Stimulated activated CD8-positive, alpha-beta memory T cell treated with anti-CD3 and anti-CD28 coated beads, Interleukin-15, amount 100 ng/mL, for 4 hours (primary cell): Measurements from ENCODE around the gene ARHGEF26.
"Not testable (repeated sequence)": the region's sequence is repeated elsewhere in the genome, so short reads cannot be mapped to it uniquely, and the experiment has no call there.

Experiments used
- DNase-seq, 2 donors: peaks; one replicate each; pipeline ENCODE4 v3.0.0-alpha.2; 2020; ENCODE audit warnings: low read depth in 2 of 2

ARHGEF26 gene

GRCh38 chr3:154120961-154121700 lies at the start of gene ARHGEF26:
ARHGEF26 (plus strand) TSS chr3:154121390; CDS start chr3:154121993, 603 bp downstream.
- peak; percentile 43 to 64 for DNase-seq

- no peak for DNase-seq
Observed at GRCh38 chr3:154074966-154075365, 46.2 kb upstream of the ARHGEF26 start.

- DNase-seq = no peak
Observed at GRCh38 chr3:154078672-154079071, 42.5 kb upstream of the ARHGEF26 start.

GRCh38 chr3:154081305-154081704 lies 39.9 kb upstream of the ARHGEF26 start:
- DNase-seq = no peak

DNA sequence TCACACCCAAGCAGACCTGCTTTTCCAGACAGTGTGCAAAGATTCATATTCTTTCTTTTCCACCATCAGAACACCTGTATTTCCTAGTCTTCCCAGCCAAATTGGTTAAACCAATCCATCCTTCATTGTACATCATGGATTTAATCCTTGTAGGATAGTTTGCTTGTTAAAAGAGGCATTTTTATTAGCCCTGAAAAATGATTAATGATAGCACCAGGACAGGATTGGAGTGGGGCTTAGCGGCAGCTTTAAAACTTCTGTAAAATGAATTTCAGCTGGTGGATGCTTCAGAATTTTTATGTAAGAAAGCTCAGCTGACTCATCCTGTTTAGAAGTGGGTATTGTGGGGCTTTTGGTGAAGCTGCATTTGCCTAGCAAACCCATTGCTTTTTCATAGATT lies 36.1 kb upstream of the ARHGEF26 start:
- no peak for DNase-seq

DNA sequence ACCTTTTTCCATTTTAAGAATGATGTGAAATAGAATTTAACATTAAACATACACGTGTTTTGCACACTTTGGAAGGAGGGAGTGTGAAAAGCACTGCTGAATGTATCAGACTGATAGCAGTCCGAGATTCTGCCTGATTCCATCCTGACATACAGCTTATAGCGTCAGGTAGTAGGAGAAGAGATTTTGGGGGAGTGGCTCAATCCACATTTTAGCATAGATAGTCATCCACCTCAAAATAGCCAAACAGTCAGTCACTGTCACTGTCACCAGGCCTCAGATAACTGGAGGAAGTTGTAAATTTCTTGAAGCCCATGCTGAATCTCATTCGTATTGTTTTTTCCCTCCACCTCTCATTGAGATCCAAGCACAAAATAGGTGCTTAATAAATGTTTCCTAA lies 35.4 kb upstream of the ARHGEF26 start:
- no peak for DNase-seq

DNA sequence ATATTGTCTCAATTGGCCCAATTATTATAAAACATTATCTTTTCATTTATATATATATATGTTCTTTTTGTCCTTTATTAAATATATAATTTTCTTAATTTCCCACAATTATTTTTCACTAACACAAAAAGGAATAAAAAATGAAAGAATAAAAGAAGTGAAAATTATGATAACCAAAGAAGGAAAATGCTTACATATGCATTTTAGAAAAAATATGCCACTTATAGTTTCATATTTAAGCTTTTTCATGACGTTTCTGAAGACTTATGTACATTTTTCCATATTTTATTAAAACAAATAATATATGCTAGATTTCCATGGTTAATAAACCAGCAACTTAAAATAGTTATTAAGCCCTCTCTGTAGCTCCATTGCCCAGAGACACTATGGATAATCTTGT lies 34.9 kb upstream of the ARHGEF26 start:
- DNase-seq = no peak

DNA sequence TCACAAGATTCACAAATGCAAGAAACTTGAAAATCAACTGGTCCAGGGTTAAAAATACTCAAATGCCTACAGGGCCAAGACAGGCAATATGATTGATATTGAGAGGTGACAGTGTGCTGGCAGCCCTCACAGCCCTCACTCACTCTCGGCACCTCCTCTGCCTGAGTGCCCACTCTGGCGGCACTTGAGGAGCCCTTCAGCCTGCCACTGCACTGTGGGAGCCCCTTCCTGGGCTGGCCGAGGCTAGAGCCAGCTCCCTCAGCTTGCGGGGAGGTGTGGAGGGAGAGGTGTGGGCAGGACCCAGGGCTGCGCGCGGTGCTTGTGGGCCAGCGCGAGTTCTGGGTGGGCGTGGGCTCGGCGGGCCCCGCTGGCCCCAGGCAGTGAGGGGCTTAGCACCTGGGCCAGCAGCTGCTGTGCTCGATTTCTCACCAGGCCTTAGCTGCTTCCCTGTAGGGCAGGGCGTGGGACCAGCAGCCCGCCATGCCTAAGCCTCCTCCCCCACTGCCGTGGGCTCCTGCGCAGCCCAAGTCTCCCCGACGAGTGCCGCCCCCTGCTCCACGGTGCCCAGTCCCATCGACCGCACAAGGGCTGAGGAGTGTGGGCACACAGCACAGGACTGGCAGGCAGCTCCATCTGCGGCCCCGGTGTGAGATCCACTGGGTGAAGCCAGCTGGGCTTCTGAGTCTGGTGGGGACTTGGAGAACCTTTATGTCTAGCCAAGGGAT lies 33.3 kb upstream of the ARHGEF26 start:
- DNase-seq = not testable (repeated sequence)

GRCh38 chr3:154089421-154090420 lies 31.5 kb upstream of the ARHGEF26 start:
- no peak for DNase-seq

GRCh38 chr3:154094051-154094450 lies 27.1 kb upstream of the ARHGEF26 start:
- no peak for DNase-seq

DNA sequence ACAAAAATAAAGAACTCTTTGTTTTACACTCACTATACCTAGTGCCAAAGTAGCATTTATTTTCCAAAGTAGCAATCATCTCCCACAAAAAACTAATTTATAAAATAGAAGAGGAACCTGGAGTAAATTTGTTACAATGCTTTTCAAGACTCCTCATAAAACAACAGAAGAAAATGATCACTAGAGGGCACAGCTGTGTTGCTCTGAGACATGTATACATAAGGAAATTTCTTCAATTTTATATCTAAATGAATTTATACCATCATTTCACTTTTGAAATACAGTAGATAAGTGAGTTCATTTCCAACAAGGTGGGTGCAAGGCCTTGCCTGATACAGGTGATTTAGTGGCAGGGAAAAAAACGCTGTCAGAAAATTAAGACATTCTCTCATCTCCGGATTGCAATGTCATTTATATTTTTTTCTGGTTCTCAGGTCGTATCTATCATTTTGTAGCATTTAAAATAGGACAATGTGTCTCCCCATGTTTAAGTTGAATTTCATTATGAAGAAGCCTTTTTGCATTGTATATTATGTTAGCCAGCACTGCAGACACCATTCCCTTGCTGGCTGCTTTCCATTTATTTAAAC lies 25.3 kb upstream of the ARHGEF26 start:
- DNase-seq = no peak

- no peak for DNase-seq
Observed at GRCh38 chr3:154098376-154098775, 22.8 kb upstream of the ARHGEF26 start.

GRCh38 chr3:154100556-154100955 lies 20.6 kb upstream of the ARHGEF26 start:
- DNase-seq = no peak

DNA sequence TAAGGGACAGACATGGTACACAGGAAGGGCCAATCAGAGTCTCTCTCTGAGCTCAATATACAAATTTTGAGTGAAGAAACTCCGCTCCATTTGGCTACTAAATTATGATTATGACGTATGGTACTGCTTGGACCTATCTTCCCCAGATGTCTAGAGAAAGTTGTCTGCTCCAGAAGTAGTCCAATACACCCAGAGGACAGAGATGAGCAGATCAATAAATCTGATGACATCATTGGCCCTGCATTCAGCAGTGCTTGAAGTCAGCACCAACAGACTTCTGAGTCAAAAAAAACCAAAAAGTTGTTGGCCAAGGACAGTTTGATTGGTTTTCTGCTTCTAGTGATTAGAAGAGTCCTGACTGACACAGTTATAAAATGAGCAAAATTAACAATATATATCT lies 19.9 kb upstream of the ARHGEF26 start:
- DNase-seq = no peak

DNA sequence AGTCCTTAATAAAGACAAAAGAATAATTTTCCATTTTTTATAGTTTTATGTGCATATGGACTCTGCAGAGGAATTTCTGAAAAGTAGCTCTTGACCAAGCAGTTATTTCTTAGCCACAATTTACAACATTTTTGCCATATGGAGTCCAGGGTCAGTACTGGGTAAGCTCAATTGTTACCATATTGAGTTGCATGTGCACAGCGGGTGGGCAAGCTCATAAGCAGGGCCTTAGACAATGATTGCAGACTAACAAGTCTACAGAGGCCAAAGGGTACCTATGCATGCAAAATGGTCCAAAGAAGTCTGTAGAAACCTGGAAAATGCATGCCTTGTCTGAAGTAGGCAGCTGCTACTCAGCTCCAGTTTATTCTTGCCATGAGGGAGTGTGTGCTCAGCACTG lies 19.0 kb upstream of the ARHGEF26 start:
- DNase-seq = no peak

- DNase-seq = no peak
Observed at GRCh38 chr3:154105218-154105975, 15.8 kb upstream of the ARHGEF26 start.

GRCh38 chr3:154111365-154111935 lies 9.7 kb upstream of the ARHGEF26 start:
- DNase-seq = no peak

- DNase-seq = no peak
Observed at GRCh38 chr3:154112146-154112852, 8.9 kb upstream of the ARHGEF26 start.

DNA sequence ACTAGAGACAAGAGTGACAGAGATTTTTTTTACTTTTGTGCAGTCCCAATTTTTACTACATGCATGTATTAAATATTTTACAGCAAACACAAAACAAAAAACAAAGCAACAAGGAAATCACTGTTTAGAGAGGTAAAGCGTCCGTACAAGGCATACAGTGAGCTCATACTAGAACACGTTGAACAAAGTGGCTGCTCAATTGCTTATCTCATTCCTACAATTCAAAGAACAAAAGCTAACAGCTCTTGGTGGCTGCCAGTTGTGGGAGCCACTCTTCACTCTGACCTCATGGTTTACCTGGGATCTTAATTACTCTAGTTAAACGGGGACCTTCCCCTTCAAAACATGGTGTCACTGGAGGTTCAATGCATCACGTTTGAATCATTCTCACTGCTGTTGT lies 7.6 kb upstream of the ARHGEF26 start:
- DNase-seq = no peak

DNA sequence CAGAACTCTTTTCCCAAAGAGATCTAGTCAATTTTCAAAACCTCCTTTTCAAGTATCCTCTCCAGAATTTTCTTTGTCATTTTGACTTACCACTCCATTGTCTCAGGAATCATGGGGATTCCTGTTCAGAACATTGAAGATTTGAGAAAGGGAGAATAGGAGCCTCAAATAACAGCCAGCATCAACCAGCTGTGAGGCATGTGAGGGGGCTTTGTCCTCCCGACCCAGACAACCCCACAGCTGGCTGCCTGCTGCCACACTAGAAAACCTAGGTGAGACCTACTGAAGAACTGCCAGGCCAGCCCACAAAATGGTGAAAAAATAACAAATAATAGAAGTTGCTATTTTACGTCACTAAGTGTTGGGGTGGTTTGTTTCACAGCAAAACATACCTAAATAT lies 5.9 kb upstream of the ARHGEF26 start:
- DNase-seq = no peak
